Measurements from ENCODE around the gene SLC13A4. TPM values are rescaled to one million over a fixed set of nuclear protein-coding genes. Genes with fewer than 3 reads are reported as not detected.

SLC13A4 gene
- total and polyA plus RNA-seq, 2 experiments from 2014 or later, result 0.13 to 0.93 TPM

- no peaks in the 10 kb centered on the region for H4K20me1 ChIP-seq (ENCODE audit: insufficient read depth, poor library complexity, severe bottlenecking)
- H3K27ac ChIP-seq, result no peak overlapping the region
- H3K4me1 ChIP-seq (ENCODE audit: insufficient read depth), result peaks cover 5% of the 10 kb centered on the region
- no peak overlapping the region for H3K4me3 ChIP-seq
- no peak overlapping the region for H3K4me2 ChIP-seq
- H2AFZ ChIP-seq, result no peak overlapping the region
- DNase-seq (ENCODE audit: low spot score), result no peak
- no peaks in the 10 kb centered on the region for H3K9me2 ChIP-seq (replicated peaks; ENCODE audit: insufficient read depth)
- no peaks in the 10 kb centered on the region for H3K79me2 ChIP-seq
- H3K9me3 ChIP-seq (ENCODE audit: low read depth), result no peaks in the 10 kb centered on the region
- H3K27me3 ChIP-seq, result no peaks in the 10 kb centered on the region
- WGBS (ENCODE audit: low lambda C conversion rate, missing lambda C conversion rate), result 69% methylated on average over 7 of the region's 7 CpGs
- TF ChIP-seq EZH2phosphoT487 (IDR thresholded peaks at IDR 0.05; ENCODE audit: low read depth, severe bottlenecking, unreplicated experiment) (no peak), EZH2 (IDR thresholded peaks at IDR 0.05; ENCODE audit: borderline replicate concordance) (no peak), CTCF (IDR thresholded peaks at IDR 0.05; ENCODE audit: poor library complexity) (no peak)
- H3K36me3 ChIP-seq (replicated peaks; ENCODE audit: insufficient read depth, low read depth), result no peaks in the 10 kb centered on the region
These were observed 15.2 kb downstream of the SLC13A4 start for GRCh38 chr7:135712796-135713195.

- WGBS (ENCODE audit: low lambda C conversion rate, missing lambda C conversion rate), result 80% methylated on average over 4 of the region's 4 CpGs
- peaks cover 5% of the 10 kb centered on the region for H3K4me1 ChIP-seq (ENCODE audit: insufficient read depth)
- H3K4me3 ChIP-seq, result no peak overlapping the region
- H3K9me3 ChIP-seq (ENCODE audit: low read depth), result no peaks in the 10 kb centered on the region
- no peak for TF ChIP-seq CTCF (IDR thresholded peaks at IDR 0.05; ENCODE audit: poor library complexity)
- no peaks in the 10 kb centered on the region for H3K27me3 ChIP-seq
- H4K20me1 ChIP-seq (ENCODE audit: insufficient read depth, poor library complexity, severe bottlenecking), result no peaks in the 10 kb centered on the region
- H2AFZ ChIP-seq, result no peak overlapping the region
- no peak for DNase-seq (ENCODE audit: low spot score)
- H3K4me2 ChIP-seq, result no peak overlapping the region
- H3K27ac ChIP-seq, result no peak overlapping the region
- no peaks in the 10 kb centered on the region for H3K79me2 ChIP-seq
- H3K9me2 ChIP-seq (replicated peaks; ENCODE audit: insufficient read depth), result no peaks in the 10 kb centered on the region
- no peaks in the 10 kb centered on the region for H3K36me3 ChIP-seq (replicated peaks; ENCODE audit: insufficient read depth, low read depth)
These were observed 15.7 kb downstream of the SLC13A4 start for GRCh38 chr7:135712182-135712782.

GRCh38 chr7:135711139-135711469 lies 16.9 kb downstream of the SLC13A4 start:
- Histone ChIP-seq H3K4me3 (no peak overlapping the region), H3K4me1 (ENCODE audit: insufficient read depth) (peaks cover 5% of the 10 kb centered on the region), H3K4me2 (no peak overlapping the region), H3K79me2 (no peaks in the 10 kb centered on the region), H3K27ac (no peak overlapping the region), H3K9me2 (replicated peaks; ENCODE audit: insufficient read depth) (no peaks in the 10 kb centered on the region), H2AFZ (no peak overlapping the region), H4K20me1 (ENCODE audit: insufficient read depth, poor library complexity, severe bottlenecking) (no peaks in the 10 kb centered on the region), H3K36me3 (replicated peaks; ENCODE audit: insufficient read depth, low read depth) (no peaks in the 10 kb centered on the region), H3K27me3 (no peaks in the 10 kb centered on the region), H3K9me3 (ENCODE audit: low read depth) (no peaks in the 10 kb centered on the region)
- 68% methylated on average over 8 of the region's 8 CpGs for WGBS (ENCODE audit: low lambda C conversion rate, missing lambda C conversion rate)
- no peak for DNase-seq (ENCODE audit: low spot score)
- no peak for TF ChIP-seq CTCF (IDR thresholded peaks at IDR 0.05; ENCODE audit: poor library complexity)
- TF ChIP-seq EZH2 (IDR thresholded peaks at IDR 0.05; ENCODE audit: borderline replicate concordance), result no peak
- no peak for TF ChIP-seq EZH2phosphoT487 (IDR thresholded peaks at IDR 0.05; ENCODE audit: low read depth, severe bottlenecking, unreplicated experiment)
